HUES64 (cell line): ENCODE data around the gene MTARC1.

ENCODE experiments used
- H3K27ac ChIP-seq: 2 replicates; pipeline ENCODE4 v1.7.0; 2013; ENCODE audit warnings: low read depth, low read length, inconsistent platforms
- H3K27me3 ChIP-seq: 2 replicates; pipeline ENCODE4 v1.6.1; 2013; ENCODE audit warnings: mild to moderate bottlenecking, low read length; ENCODE audit not compliant: insufficient read depth
- H3K36me3 ChIP-seq: 2 replicates; pipeline ENCODE4 v1.6.1; 2013; ENCODE audit warnings: mild to moderate bottlenecking, low read length; ENCODE audit not compliant: insufficient read depth
- H3K4me1 ChIP-seq: 2 replicates; pipeline ENCODE4 v1.6.1; 2013; ENCODE audit warnings: mild to moderate bottlenecking, low read length, moderate library complexity; ENCODE audit not compliant: insufficient read depth
- H3K4me3 ChIP-seq: 2 replicates; pipeline ENCODE4 v1.5.1; 2013; ENCODE audit warnings: mild to moderate bottlenecking, low read length, moderate library complexity
- H3K9ac ChIP-seq: 2 replicates; pipeline ENCODE4 v1.6.1; 2013; ENCODE audit warnings: mild to moderate bottlenecking, low read depth, low read length
- H3K9me3 ChIP-seq: 2 replicates; pipeline ENCODE4 v1.6.1; 2013; ENCODE audit warnings: low read depth, low read length; ENCODE audit not compliant: insufficient read depth
- WGBS: fragments of 150-250, 120-280 bp; methylation state at CpG from one replicate; pipeline ENCODE4 v1.1.7; 2013; ENCODE audit warnings: missing lambda C conversion rate; 5-methylcytosine and 5-hydroxymethylcytosine counted together

The MTARC1 gene

GRCh38 chr1:220834155-220834870, 47.6 kb downstream of the MTARC1 start:
- Histone ChIP-seq H3K27me3 (no peaks in the 10 kb centered on the region), H3K9me3 (no peaks in the 10 kb centered on the region), H3K27ac (no peak overlapping the region), H3K9ac (no peak overlapping the region), H3K4me3 (no peak overlapping the region), H3K4me1 (no peaks in the 10 kb centered on the region), H3K36me3 (no peaks in the 10 kb centered on the region)
- 93% methylated on average over 4 of the region's 4 CpGs for WGBS
